GM19324 (cell line): ENCODE results near the gene GDF15.
"Not testable (repeated sequence)": the region's sequence is repeated elsewhere in the genome, so short reads cannot be mapped to it uniquely, and the experiment has no call there.

Experiments
- ATAC-seq: cut with Tn5 transposase; IDR thresholded peaks from one replicate; pipeline ENCODE4 v1.9.1; 2021; ENCODE audit warnings: mild to moderate bottlenecking, moderate library complexity; ENCODE audit not compliant: unreplicated experiment, low FRiP score

GDF15 gene

DNA sequence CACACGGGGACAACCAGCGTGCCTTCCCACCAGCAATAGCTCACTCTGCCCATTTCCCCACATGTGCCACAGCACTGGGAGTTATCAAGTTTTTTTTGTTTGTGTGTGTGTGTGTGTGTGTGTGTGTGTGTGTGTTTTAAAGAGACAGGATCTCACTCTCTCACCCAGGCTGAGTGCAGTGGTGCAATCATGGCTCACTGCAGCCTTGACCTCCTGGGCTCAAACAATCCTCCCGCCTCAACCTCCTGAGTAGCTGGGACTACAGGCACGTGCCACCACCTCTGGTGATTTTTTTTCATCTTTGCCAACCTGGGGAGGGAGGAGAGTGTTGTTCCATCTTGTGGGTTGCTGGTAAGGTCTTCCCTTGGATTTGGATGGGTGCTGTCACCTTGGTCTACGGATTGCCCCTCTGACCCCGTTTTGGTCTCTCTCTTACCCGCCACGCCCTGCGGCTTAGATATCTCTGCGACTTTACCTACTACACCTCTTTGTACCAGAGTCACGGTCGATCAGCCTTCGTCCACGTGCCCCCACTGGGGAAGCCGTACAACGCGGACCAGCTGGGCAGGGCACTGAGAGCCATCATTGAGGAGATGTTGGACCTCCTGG is 22.9 kb upstream of the GDF15 start:
- no peak for ATAC-seq

DNA sequence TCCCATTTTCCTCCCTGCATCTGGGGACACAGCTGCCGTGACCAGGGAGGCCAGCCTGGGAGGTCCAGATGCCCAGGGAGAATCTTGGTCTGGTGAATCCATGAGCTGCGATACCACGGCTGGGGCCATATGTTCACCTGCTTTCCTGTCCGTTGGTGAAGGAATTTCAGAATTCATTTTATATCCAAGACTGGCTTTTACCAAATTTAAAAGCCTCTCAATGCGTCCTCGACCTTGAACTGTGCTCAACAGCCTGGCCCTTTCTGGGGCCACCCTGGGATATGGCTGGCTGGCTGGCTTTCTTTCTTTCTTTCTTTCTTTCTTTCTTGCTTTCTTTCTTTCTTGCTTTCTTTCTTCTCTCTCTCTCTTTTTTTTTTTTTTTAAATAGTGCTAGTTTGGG is 22.2 kb upstream of the GDF15 start:
- ATAC-seq: no peak

DNA sequence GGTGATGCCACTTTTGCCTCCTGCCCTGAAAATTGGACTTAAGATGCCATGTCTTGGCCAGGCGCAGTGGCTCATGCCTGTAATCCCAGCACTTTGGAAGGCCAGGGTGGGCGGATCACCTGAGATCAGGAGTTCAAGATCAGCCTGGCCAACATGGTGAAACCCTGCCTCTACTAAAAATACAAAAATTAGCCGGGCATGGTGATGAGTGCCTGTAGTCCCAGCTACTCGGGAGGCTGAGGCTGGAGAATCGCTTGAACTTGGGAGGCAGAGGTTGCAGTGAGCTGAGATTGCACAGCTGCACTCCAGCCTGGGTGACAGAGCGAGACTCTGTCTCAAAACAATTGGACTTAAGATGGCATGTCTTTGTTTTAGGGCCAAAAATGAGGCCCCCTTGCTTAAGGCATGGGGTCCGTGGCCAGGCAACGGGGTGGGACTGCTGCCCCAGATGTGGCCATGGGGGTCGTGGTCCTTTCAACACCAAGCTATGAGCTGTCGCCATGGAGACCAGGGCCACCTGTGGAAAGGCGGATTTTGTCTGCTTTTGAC is 21.6 kb upstream of the GDF15 start:
- ATAC-seq: not testable (repeated sequence)

- ATAC-seq: no peak
These were observed 21.0 kb upstream of the GDF15 start for GRCh38 chr19:18364826-18365528.

DNA sequence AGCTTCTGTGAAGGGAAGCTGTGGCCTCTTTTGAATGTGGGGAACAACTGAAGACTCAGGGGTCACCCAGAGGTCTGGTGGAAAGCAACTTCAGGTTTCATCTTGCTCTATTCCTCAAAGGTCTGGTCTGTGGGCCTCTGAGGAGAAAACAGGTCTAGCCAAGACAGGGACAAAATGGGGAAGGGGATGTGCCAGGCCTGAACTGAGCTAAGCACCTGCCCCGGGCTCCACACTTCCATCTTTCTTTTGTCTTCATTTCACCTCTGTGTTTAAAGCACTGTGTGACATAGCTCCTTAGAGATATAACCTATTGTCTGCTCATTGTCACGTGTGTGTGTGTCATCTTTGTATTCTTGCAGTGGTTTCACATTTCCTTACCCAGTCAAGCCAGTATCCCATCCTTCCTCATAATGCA is 19.9 kb upstream of the GDF15 start:
- no peak for ATAC-seq

GRCh38 chr19:18368504-18369222 is 17.3 kb upstream of the GDF15 start:
- ATAC-seq: no peak

DNA sequence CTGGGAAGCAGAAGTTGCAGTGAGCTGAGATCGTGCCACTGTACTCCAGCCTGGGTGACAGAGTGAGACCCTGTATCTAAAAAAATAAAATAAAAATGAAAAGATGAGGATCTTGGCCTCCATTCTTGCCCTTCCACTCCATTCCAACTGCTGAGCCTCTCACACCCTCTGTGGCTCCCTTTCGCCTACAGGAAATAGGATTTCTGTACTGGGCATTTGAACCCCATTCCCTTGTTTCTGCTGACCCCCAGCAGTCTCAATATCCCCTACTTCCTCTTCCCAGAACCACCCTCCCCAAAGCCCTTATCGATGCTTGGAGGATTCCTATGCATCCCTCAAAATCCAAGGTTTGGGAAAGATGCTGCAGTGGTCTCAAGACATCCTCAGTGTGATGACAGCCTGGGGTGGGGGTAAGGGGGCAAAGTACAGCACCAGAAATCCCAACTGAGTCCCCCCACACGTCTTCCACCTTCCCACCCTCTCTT is 12.5 kb upstream of the GDF15 start:
- ATAC-seq: no peak

DNA sequence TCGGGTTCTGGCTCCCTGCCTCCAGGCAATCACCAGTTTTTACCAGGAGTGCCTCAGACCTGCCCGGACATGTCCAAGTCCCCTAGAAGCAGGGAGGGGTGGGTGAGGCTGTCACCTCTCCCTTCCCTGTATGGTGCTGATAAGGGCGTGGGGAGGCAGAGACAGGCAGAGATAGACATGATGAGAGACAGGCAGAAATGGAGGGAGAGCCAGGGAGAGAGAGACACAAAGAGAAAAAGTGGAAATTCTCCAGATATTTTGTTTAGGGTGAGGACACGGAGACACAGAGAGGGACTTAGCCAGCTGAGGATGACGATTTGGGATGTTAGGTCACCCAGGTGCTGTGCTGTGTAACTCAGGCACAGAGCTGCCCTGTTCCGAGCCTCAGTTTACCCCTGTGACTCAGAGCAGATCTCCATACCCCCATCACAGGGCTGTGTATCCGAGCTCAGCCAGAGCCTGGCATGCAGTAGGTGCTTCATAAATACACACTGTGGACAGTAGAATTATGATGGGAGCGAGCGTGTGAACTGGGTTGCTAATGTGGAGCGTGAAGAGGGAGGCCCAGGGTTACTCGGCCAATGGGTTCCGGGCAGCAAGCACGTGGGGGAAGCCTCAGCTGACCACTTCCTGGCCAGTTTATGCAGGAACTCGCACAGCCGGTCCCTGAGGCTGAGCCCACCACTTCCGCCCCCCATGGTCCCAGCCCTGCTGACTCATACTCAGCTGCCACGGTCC is 11.9 kb upstream of the GDF15 start:
- ATAC-seq: peak; percentile 68

- no peak for ATAC-seq
These were observed 8.9 kb upstream of the GDF15 start for GRCh38 chr19:18377026-18377425.

- ATAC-seq: no peak
These were observed 5.9 kb upstream of the GDF15 start for GRCh38 chr19:18379803-18380747.

- ATAC-seq: no peak
These were observed 5.1 kb upstream of the GDF15 start for GRCh38 chr19:18380843-18381242.

DNA sequence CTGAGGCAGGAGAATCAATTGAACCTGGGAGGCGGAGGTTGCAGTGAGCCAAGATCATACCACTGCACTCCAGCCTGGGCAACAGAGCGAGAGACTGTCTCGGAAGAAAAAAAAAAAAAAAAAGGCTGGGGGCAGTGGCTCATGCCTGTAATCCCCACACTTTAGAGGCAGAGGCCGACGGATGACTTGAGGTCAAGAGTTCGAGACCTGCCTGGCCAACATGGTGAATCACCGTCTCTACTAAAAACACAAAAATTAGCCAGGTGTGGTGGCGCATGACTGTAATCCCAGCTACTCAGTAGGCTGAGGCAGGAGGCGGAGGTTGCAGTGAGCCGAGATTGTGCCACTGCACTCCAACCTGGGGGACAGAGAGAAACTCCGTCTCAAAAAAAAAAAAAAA is 2.3 kb upstream of the GDF15 start:
- not testable (repeated sequence) for ATAC-seq

DNA sequence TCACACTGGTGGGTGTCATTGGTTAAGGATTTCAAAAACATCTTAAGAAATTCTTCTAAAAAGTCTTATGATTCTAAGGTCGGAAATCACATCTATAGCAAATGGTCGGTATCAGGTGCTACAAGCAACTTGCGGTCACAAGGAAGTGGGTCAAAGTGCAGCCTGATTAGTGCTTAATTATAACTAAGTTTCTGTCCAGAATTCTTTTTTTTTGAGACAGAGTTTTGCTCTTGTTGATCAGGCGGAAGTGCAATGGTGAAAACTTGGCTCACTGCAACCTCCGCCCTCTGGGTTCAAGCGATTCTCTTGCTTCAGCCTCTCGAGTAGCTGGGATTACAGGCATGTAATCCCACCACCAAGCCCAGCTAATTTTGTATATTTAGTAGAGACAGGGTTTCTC is 1.2 kb upstream of the GDF15 start:
- no peak for ATAC-seq

GRCh38 chr19:18385359-18385674 is 641 bp upstream of the GDF15 start:
- no peak for ATAC-seq

DNA sequence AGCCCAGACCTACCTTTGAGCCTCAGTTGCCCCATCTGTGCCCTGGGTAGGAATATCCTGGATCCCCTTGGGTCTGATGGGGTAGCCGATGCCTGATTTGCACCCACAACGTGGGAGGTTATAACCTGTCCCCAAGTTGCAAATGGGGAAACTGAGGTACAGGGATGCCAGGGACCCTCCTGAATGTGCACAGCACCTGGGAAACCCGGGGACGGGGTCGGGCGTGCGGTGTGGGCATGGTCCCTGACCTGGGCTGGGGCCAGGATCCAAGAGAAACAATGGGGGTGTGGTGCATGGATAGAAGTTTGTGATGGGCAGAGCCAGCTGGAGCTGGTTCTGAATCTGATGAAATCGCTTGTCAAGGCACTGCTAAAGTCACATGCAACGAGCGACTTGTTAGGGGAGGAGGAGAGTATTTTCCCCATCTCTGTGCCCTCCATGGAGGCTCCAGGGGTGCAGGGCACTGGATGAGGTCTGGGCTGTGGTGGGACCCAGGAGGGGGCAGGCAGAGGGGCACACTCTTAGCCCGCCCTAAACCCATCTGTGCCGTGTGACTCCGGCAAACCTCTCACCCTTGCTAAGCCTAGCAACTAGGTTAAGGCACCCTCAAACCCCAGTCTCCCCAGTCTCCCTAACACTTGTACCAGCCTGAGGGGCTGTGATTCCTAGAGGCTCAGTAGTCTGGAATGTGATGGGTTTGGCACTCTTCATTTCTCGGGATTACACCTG is 749 bp downstream of the GDF15 start:
- no peak for ATAC-seq

- ATAC-seq: peak; percentile 67
These were observed 2.4 kb downstream of the GDF15 start for GRCh38 chr19:18388100-18388959.

GRCh38 chr19:18388960-18389725 is 3.2 kb downstream of the GDF15 start:
- no peak for ATAC-seq

DNA sequence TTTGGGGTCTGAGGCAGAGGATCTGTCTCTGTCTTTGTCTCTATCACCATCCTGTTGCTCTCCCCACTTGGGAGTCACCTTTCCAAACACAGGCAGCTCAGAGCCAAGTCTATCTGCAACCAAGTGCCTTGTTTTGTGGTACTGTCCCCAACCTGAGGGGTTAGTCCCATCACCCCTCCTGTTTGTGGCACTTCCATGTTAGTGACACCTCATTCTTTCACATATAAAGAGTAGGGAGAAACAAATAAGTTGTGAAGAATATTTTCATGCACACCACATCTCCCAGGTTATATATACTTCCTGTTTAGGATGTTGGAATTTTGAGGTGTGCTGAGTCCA is 3.7 kb downstream of the GDF15 start:
- no peak for ATAC-seq
